Measurements from ENCODE around the gene BIVM. TPM values are rescaled to one million over a fixed set of nuclear protein-coding genes. Genes with fewer than 3 reads are reported as not detected.

The BIVM gene
- polyA plus RNA-seq, 1 of the 3 experiments (the other 2 are of a cell fraction), result 8.8 TPM

DNA sequence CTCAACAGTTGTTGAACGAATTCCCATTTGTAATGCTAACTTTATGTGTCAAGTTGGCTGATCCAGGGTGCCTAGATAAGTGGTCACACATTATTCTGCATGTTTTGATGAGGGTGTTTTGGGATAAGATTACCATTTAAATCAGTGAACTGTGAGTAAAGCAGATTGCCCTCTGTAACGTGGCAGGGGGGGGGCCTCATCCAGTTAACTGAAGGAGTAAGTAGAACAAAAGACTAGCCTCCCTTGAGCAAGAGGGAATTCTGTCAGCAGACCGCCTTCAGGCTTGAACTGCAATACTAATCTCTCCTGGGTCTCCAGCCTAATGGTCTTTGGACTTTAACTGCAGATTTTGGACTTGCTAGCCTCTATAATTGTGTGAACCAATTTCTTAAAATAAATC is 21.2 kb upstream of the BIVM start:
- Histone ChIP-seq H3K4me2 (no peak overlapping the region), H3K4me3 (ENCODE audit: low read depth in 2 of 2, low read length in 1 of 2) (no peak overlapping the region), H3K9me2 (no peaks in the 10 kb centered on the region), H3K27me3 (ENCODE audit: insufficient read depth) (no peaks in the 10 kb centered on the region), H3K79me2 (ENCODE audit: insufficient read depth) (peaks cover under 1% of the 10 kb centered on the region; the same call in 1 of the 2 replicates), H3K4me1 (ENCODE audit: control insufficient read depth in 1 of 2, insufficient read depth in 2 of 2, low read depth in 1 of 2, low read length in 1 of 2) (peaks cover 0 to 7% of the 10 kb centered on the region in 2 experiments; a peak in 1 of 4 replicates), H3K9me3 (no peaks in the 10 kb centered on the region), H3K27ac (ENCODE audit: low read depth in 2 of 2, low read length in 1 of 2) (no peak overlapping the region), H3K36me3 (replicated peaks in 1 of 2; ENCODE audit: control insufficient read depth in 1 of 2, insufficient read depth in 2 of 2, low read length in 1 of 2) (no peaks in the 10 kb centered on the region), H4K20me1 (ENCODE audit: insufficient read depth) (no peaks in the 10 kb centered on the region), H3K9ac (no peak overlapping the region), H2AFZ (ENCODE audit: low read depth) (no peak overlapping the region), H3F3A (replicated peaks; ENCODE audit: insufficient read depth) (peaks cover 5% of the 10 kb centered on the region)
- no peak for DNase-seq
- CTCF ChIA-PET, result no interaction called here
- 62% methylated on average over 2 of the region's 3 CpGs for WGBS (ENCODE audit: low lambda C conversion rate)
- POLR2A ChIA-PET, result no interaction called here
- TF ChIP-seq, protein P1, sequence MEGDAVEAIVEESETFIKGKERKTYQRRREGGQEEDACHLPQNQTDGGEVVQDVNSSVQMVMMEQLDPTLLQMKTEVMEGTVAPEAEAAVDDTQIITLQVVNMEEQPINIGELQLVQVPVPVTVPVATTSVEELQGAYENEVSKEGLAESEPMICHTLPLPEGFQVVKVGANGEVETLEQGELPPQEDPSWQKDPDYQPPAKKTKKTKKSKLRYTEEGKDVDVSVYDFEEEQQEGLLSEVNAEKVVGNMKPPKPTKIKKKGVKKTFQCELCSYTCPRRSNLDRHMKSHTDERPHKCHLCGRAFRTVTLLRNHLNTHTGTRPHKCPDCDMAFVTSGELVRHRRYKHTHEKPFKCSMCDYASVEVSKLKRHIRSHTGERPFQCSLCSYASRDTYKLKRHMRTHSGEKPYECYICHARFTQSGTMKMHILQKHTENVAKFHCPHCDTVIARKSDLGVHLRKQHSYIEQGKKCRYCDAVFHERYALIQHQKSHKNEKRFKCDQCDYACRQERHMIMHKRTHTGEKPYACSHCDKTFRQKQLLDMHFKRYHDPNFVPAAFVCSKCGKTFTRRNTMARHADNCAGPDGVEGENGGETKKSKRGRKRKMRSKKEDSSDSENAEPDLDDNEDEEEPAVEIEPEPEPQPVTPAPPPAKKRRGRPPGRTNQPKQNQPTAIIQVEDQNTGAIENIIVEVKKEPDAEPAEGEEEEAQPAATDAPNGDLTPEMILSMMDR (IDR thresholded peaks at IDR 0.05), result no peak
- TF ChIP-seq, protein P2, sequence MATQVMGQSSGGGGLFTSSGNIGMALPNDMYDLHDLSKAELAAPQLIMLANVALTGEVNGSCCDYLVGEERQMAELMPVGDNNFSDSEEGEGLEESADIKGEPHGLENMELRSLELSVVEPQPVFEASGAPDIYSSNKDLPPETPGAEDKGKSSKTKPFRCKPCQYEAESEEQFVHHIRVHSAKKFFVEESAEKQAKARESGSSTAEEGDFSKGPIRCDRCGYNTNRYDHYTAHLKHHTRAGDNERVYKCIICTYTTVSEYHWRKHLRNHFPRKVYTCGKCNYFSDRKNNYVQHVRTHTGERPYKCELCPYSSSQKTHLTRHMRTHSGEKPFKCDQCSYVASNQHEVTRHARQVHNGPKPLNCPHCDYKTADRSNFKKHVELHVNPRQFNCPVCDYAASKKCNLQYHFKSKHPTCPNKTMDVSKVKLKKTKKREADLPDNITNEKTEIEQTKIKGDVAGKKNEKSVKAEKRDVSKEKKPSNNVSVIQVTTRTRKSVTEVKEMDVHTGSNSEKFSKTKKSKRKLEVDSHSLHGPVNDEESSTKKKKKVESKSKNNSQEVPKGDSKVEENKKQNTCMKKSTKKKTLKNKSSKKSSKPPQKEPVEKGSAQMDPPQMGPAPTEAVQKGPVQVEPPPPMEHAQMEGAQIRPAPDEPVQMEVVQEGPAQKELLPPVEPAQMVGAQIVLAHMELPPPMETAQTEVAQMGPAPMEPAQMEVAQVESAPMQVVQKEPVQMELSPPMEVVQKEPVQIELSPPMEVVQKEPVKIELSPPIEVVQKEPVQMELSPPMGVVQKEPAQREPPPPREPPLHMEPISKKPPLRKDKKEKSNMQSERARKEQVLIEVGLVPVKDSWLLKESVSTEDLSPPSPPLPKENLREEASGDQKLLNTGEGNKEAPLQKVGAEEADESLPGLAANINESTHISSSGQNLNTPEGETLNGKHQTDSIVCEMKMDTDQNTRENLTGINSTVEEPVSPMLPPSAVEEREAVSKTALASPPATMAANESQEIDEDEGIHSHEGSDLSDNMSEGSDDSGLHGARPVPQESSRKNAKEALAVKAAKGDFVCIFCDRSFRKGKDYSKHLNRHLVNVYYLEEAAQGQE (IDR thresholded peaks at IDR 0.05; ENCODE audit: low read depth, low read length), result no peak
- TF ChIP-seq MEF2A (IDR thresholded peaks at IDR 0.05; ENCODE audit: borderline replicate concordance, low read depth) (no peak), GATA2 (CRISPR knock-in tag; IDR thresholded peaks at IDR 0.05) (no peak), FOSL2 (IDR thresholded peaks at IDR 0.05; ENCODE audit: borderline replicate concordance, low read depth) (no peak), GABPA (IDR thresholded peaks at IDR 0.05; ENCODE audit: low read depth) (no peak), TEAD4 (IDR thresholded peaks at IDR 0.05; ENCODE audit: borderline replicate concordance, insufficient read depth) (no peak), USF1 (IDR thresholded peaks at IDR 0.05; ENCODE audit: borderline replicate concordance, low read depth) (no peak), FOXM1 (IDR thresholded peaks at IDR 0.05; ENCODE audit: low read depth) (no peak), MXI1 (IDR thresholded peaks at IDR 0.05; ENCODE audit: low read depth, low read length) (no peak), SIN3A (IDR thresholded peaks at IDR 0.05; ENCODE audit: borderline replicate concordance, low read depth, low read length) (no peak), RXRA (IDR thresholded peaks at IDR 0.05; ENCODE audit: borderline replicate concordance, low read depth) (no peak)
- TF ChIP-seq, protein P3, sequence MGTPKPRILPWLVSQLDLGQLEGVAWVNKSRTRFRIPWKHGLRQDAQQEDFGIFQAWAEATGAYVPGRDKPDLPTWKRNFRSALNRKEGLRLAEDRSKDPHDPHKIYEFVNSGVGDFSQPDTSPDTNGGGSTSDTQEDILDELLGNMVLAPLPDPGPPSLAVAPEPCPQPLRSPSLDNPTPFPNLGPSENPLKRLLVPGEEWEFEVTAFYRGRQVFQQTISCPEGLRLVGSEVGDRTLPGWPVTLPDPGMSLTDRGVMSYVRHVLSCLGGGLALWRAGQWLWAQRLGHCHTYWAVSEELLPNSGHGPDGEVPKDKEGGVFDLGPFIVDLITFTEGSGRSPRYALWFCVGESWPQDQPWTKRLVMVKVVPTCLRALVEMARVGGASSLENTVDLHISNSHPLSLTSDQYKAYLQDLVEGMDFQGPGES (IDR thresholded peaks at IDR 0.05; ENCODE audit: low read depth, low read length), result no peak

Measured in SK-N-SH (cell line).